ENCODE data around the gene ADARB2.
"Not testable (repeated sequence)": the region's sequence is repeated elsewhere in the genome, so short reads cannot be mapped to it uniquely, and the experiment has no call there.

Gene ADARB2

DNA sequence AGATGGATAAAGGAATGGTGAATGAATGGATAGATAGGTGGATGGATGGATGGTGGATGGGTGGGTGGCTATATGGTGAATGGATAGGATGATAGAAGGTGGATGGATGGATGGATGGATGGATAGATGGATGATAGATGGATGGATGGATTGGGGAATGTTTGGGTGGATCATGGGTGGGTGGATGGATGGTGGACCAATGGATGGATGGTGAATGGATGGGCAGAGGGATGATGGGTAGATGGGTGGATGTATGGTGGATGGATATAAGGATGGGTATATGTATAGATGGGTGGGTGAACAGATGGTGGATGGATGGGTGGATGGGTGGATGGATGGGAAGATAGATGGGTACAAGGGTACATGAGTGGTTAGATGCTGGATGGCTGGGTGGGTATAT, 322.4 kb downstream of the ADARB2 start:
- Mint-ChIP-seq H3K36me3 (ENCODE audit: low read depth) (no peaks in the 10 kb centered on the region), H3K4me1 (ENCODE audit: low read depth) (no peaks in the 10 kb centered on the region), H3K27ac (no peak overlapping the region), H3K4me3 (no peak overlapping the region), H3K9me3 (no peaks in the 10 kb centered on the region), H3K27me3 (peaks cover 31% of the 10 kb centered on the region)

DNA sequence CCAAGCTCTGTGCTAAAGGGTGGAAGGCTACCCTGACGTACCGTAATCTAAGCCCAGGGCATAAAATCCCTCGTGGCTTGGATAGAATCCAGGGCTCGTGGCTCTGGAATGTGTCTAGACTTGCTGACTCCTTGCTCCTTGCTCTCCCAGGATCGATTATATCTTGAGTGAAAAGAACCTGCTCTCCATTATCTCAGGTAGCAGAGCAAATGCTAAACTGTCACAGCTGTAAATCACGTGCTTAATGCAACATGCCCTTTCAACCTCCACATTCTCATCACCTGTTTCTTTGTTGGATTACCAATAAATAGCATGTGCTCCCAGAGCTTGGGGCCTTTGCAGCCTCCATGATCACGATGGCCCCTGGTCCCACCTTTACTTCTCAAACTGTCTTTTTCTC, 323.0 kb downstream of the ADARB2 start:
- H3K27ac Mint-ChIP-seq; H3K4me3 Mint-ChIP-seq; H3K4me1 Mint-ChIP-seq (ENCODE audit: low read depth); H3K9me3 Mint-ChIP-seq; H3K36me3 Mint-ChIP-seq (ENCODE audit: low read depth): not testable (repeated sequence)
- peaks cover 26% of the 10 kb centered on the region for H3K27me3 Mint-ChIP-seq

DNA sequence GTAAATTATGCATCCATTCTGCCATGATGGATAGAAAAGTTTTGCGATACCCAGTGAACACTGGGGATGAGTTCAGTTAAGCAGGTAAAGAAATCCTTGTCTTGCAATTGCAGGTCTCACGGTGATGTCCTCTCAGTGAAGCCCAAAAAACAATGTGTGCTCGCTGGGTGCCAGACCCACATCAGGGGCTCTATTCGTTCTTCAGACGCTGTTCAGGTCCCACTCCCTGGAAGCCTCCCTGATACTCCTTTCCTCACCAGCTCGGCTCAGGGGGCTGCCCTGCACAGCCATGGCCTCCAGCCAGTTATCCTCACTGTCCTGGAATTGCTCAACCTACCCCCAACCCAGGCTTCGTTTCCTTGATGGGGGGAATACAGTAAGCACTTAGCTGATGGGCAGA, 323.5 kb downstream of the ADARB2 start:
- Mint-ChIP-seq H3K36me3 (ENCODE audit: low read depth) (no peaks in the 10 kb centered on the region), H3K27ac (no peak overlapping the region), H3K9me3 (no peaks in the 10 kb centered on the region), H3K27me3 (peaks cover 27% of the 10 kb centered on the region), H3K4me3 (no peak overlapping the region), H3K4me1 (ENCODE audit: low read depth) (no peaks in the 10 kb centered on the region)

DNA sequence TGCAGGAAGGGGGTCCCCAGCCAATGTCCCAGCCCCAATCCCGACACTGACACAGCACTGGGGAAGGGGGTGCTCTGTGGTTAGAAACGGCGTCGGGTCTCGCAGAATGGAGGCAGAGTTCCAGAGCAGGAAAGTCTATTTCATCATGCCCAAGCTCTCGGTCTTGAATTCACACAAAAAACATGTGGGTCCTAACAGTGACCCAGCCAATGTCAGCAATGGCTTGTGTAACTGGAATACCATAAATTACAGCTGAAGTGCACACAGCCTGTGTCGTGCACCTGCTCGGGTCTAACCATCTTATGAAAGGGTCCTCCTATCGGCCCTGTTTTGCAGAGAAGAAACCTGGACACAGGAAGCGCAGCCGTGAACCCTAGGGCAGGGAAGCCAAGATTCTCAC, 324.1 kb downstream of the ADARB2 start:
- no peaks in the 10 kb centered on the region for H3K36me3 Mint-ChIP-seq (ENCODE audit: low read depth)
- H3K27ac Mint-ChIP-seq = no peak overlapping the region
- no peaks in the 10 kb centered on the region for H3K4me1 Mint-ChIP-seq (ENCODE audit: low read depth)
- H3K4me3 Mint-ChIP-seq = no peak overlapping the region
- peaks cover 27% of the 10 kb centered on the region for H3K27me3 Mint-ChIP-seq
- no peaks in the 10 kb centered on the region for H3K9me3 Mint-ChIP-seq

DNA sequence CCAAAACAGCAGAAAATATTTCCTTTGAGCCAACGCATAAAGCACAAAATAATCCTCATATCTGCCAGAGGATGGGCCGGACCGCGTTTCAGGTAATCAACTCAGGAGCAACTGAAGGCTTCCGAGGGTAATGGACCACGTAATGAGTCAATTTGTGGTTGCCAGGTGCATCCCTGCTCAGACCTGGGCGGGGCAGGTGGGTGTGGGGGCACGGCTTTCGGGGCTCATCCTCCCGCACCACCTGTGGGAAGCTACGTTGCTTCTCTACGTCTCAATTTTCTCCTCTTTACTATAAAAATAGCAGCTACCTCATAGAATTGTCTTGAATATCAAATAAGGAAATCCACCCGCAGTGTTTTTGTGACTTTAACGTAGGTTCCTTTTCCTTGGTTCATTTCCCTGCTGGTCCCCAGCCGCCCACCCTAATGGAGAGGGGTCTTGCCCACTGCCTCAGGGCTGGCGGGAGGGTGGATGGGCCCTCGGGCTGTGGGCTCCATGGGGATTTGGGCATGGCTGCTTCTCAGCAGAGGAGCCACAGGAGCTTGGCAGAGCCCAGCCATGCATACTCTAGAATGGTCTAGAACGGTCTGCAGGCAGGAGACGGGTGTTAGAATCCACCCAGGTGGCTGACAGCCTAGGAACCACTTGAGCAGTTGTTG, 324.7 kb downstream of the ADARB2 start:
- Mint-ChIP-seq H3K9me3 (no peaks in the 10 kb centered on the region), H3K4me1 (ENCODE audit: low read depth) (no peaks in the 10 kb centered on the region), H3K27me3 (peaks cover 27% of the 10 kb centered on the region), H3K36me3 (ENCODE audit: low read depth) (no peaks in the 10 kb centered on the region), H3K4me3 (no peak overlapping the region), H3K27ac (no peak overlapping the region)

DNA sequence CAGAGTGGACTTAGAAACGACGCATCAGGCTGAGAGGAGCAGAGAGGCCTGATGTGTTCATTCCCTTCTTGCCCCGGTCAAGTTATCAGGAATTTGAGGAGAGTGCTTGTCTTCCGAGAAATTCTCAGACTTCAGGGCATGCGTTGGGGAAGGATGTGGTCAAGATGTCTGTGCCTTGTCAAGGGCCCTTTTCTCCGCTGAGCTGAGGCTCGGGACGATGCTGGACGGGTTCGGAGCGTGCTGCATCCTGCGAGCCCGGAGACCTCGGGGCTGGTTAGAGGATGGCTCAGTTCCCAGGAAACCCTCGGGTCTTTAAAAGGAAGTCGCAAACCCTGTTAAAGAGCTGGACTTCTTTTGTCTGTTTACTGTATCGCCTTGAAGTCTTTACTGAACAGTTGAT, 325.4 kb downstream of the ADARB2 start:
- H3K4me3 Mint-ChIP-seq = no peak overlapping the region
- H3K4me1 Mint-ChIP-seq (ENCODE audit: low read depth) = no peaks in the 10 kb centered on the region
- H3K36me3 Mint-ChIP-seq (ENCODE audit: low read depth) = no peaks in the 10 kb centered on the region
- peaks cover 24% of the 10 kb centered on the region for H3K27me3 Mint-ChIP-seq
- H3K27ac Mint-ChIP-seq = no peak overlapping the region
- no peaks in the 10 kb centered on the region for H3K9me3 Mint-ChIP-seq

DNA sequence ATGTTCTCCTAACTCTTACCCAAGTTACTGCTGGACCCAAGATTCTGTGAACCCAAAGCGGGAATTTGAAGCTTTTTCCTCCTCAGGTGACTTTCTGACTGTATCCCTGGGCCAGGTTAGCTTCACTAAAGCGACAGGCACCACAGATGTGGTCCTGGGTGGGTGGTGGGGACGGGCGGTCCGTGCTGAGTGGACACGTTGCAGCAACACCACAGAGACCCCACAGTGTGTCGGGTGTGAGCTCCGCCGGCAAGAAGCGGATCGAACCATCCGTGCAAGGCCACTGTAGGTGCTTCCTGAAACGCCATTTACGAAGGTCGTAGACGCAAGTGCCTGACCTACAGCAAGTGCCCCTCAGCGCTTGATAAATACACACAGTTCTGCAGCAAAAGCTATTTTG, 325.9 kb downstream of the ADARB2 start:
- no peak overlapping the region for H3K27ac Mint-ChIP-seq
- no peak overlapping the region for H3K4me3 Mint-ChIP-seq
- peaks cover 24% of the 10 kb centered on the region for H3K27me3 Mint-ChIP-seq
- H3K36me3 Mint-ChIP-seq (ENCODE audit: low read depth) = no peaks in the 10 kb centered on the region
- H3K4me1 Mint-ChIP-seq (ENCODE audit: low read depth) = no peaks in the 10 kb centered on the region
- no peaks in the 10 kb centered on the region for H3K9me3 Mint-ChIP-seq

DNA sequence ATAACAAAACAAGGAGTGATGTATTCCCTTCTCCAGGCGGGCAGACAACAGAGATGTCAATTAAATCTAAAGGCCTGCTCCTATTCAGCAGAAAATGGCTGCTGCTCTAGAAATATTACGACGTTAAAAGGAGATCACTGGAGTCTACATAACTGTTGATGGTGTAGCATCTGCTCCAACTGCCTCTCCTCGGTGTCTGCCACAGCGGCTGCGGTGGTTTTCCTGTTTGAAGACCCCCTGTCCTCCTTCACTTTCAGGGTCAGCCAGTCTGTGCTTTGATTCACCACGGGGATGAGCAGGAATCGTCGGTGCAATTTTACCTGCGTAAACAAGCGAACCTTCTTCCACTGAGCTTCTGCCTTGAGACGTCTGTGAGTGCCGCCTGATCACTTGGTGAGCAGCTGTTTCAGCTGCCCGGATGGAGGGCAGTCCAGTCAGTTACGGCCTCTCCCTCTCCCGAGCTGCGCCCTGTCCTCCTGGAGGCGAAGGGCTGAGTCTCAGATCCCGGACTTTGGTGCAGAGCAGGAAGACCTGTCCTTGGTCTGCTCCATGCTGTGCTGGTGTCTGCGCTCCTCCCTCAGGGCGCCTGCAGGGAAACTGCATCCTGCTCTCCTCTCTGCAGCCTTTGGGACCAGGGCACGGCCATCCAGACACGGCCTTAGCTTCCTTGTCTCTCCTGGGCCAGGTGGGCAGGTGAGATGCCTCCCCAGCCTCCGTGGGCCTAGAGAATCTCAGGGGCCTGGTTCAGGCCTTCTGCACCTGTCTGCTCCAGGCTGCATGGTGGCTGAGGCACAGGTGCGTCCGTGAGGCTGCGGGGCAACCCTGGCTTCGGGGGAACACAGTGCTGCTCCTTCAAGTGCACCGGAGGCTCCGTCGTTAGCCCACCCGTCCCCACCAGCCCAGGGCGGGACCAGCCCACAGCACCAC, 326.6 kb downstream of the ADARB2 start:
- no peak overlapping the region for H3K27ac Mint-ChIP-seq
- no peaks in the 10 kb centered on the region for H3K36me3 Mint-ChIP-seq (ENCODE audit: low read depth)
- H3K4me1 Mint-ChIP-seq (ENCODE audit: low read depth) = no peaks in the 10 kb centered on the region
- H3K27me3 Mint-ChIP-seq = peaks cover 28% of the 10 kb centered on the region
- H3K4me3 Mint-ChIP-seq = no peak overlapping the region
- H3K9me3 Mint-ChIP-seq = no peaks in the 10 kb centered on the region

DNA sequence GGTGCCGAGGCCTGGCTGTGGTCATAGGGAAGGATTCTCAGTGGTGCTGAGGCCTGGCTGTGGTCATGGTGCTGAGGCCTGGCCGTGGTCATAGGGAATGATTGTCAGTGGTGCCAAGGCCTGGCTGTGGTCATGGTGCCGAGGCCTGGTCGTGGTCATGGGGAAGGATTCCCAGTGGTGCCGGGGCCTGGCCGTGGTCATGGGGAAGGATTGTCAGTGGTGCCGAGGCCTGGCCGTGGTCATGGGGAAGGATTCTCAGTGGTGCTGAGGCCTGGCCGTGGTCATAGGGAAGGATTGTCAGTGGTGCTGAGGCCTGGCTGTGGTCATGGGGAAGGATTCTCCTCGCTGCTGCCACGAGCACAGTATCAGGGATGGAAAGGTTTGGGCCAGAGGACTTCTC, 327.3 kb downstream of the ADARB2 start:
- no peak overlapping the region for H3K4me3 Mint-ChIP-seq
- no peak overlapping the region for H3K27ac Mint-ChIP-seq
- no peaks in the 10 kb centered on the region for H3K9me3 Mint-ChIP-seq
- no peaks in the 10 kb centered on the region for H3K36me3 Mint-ChIP-seq (ENCODE audit: low read depth)
- H3K27me3 Mint-ChIP-seq = peaks cover 26% of the 10 kb centered on the region
- no peaks in the 10 kb centered on the region for H3K4me1 Mint-ChIP-seq (ENCODE audit: low read depth)

DNA sequence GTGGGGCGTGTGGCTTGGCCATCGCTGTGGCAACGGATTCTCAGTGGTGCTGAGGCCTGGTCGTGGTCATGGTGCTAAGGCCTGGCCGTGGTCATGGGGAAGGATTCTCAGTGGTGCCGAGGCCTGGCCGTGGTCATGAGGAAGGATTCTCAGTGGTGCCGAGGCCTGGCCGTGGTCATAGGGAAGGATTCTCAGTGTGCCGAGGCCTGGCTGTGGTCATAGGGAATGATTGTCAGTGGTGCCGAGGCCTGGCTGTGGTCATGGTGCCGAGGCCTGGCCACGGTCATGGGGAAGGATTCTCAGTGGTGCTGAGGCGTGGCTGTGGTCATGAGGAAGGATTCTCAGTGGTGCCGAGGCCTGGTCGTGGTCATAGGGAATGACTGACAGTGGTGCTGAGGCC, 327.9 kb downstream of the ADARB2 start:
- Mint-ChIP-seq H3K4me1 (ENCODE audit: low read depth) (no peaks in the 10 kb centered on the region), H3K27me3 (peaks cover 20% of the 10 kb centered on the region)

DNA sequence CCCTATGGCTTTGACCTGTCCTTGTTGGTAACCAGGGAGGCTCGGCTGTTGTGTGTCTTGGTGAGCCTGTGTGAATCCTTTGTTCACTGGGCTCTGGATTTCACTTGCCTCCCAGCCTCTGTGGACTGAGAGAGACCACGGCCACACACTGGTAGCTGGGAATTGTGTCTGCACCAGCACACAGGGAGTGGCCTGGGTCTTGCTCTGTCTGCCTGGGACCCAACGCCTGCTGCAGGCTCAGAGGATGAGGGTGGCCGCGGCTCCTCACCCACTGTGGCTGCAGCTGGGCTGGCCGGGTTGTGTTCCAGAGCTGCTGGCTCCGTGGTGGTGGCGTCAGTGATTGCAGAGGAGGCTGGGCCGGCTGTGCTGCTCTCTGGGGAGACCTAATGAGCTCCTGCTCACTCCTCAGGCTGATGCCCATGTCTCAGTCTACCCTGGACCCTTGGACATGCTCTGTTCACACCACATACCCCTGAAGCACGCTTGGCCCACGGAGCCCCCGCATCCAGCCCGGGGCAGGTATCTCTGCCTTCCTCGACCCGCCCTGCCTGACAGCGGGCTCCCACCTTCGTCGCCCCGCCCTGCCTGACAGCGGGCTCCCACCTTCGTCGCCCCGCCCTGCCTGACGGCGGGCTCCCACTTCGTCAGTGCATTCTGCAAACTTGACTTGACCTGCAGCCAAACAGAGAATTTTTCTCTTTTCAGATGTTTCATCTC, 328.5 kb downstream of the ADARB2 start:
- Mint-ChIP-seq H3K4me3 (no peak overlapping the region), H3K27ac (no peak overlapping the region), H3K9me3 (no peaks in the 10 kb centered on the region), H3K4me1 (ENCODE audit: low read depth) (no peaks in the 10 kb centered on the region), H3K36me3 (ENCODE audit: low read depth) (no peaks in the 10 kb centered on the region), H3K27me3 (peaks cover 17% of the 10 kb centered on the region)

More for the DNA sequence above, 327.9 kb downstream of the ADARB2 start:
- no peak overlapping the region for H3K27ac Mint-ChIP-seq
- no peak overlapping the region for H3K4me3 Mint-ChIP-seq
- H3K36me3 Mint-ChIP-seq (ENCODE audit: low read depth) = no peaks in the 10 kb centered on the region
- no peaks in the 10 kb centered on the region for H3K9me3 Mint-ChIP-seq

DNA sequence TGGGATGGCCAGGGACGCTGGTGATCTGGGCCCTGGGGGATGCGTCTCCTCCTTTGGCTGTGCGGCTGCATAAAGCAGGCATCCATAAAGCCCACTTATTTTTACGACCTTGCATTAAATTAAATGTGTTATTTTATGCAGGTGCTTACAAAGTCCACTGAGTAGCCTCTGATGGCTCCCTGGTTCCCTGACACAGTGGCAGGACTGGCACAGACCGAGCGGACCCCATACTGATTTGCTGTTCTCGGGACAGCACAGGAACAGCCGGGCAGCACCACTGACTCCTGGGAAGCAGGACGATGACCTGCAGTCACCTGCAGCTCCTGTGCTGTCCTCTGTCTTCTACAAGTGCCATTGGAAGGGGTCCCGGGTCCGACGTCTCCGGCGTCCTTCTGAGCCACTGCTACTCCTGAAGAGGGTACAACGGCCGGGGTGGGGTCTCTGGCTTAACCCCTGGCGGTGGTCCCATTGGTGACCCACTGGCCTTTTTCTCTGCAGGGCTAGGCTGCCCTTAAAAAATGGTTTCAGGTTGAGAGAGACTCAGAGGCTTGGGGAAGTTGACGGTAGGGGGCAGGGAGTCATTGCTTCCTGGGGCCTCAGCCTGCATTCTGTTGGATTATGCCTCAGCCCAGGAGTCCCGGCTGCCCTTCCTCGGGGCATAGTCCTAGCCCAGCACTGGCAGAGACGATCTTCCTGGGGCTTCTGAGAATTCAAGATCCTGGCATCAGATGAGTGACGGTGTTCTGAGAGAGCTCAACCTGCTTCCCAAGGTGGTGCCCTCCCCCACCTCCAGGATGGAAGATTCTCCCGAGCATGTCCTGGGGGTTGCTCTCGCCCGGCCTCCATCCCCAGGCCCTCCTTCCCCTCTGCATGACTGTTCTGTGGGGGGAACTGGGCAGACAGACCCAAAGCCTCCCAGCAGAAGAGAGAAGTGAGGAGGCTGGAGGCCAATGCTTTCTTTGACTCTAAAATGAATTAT, 330.1 kb downstream of the ADARB2 start:
- Mint-ChIP-seq H3K4me3 (no peak overlapping the region), H3K9me3 (no peaks in the 10 kb centered on the region), H3K4me1 (ENCODE audit: low read depth) (no peaks in the 10 kb centered on the region), H3K27me3 (peaks cover 9% of the 10 kb centered on the region), H3K36me3 (ENCODE audit: low read depth) (no peaks in the 10 kb centered on the region), H3K27ac (no peak overlapping the region)

DNA sequence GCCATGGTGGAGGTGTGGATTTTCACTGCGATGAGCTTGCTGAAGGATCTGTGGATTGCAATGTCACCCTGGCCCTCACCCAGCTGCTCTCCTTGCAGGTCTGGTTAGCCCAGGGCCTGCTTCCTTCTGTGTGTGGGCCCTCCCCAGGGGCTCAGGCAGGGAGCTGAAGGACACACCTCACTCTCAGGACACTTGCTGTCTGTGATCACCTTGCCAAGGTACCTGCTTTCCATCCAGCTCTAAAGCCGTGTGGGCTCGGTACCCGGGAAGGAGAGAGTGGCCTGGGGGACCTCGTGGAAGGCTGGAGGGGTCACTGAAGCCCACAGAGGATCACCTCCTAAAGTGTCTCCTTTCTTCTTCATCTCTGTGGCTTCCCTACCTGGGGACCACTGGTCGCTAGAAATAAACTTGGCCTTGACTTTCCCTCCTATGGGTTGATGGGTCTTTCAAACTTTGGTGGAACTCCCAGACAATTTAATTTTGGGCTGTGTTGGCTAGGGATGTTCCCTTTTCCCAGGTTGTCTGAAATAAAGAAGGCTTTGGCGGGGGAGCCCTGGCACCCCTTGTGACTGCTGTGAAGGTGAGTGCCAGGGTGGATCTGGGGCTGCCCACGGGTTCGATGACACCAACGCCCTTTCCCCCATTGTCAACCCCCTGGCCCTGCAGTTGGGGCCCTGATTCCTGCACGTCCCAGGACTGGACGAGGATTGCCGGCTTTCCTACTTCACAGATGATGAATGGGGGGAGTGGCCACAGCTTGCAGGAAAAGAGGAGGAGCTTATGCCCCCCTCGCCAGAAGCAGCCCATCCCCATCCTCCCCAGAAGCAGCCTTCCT, 331.0 kb downstream of the ADARB2 start:
- Mint-ChIP-seq H3K9me3 (no peaks in the 10 kb centered on the region), H3K4me1 (ENCODE audit: low read depth) (no peaks in the 10 kb centered on the region), H3K4me3 (no peak overlapping the region), H3K27me3 (peaks cover 14% of the 10 kb centered on the region), H3K27ac (no peak overlapping the region), H3K36me3 (ENCODE audit: low read depth) (no peaks in the 10 kb centered on the region)
